ENCODE data around the gene SESN1. TPM values are rescaled to one million over a fixed set of nuclear protein-coding genes. Genes with fewer than 3 reads are reported as not detected.

SESN1 gene
- total RNA-seq, 2 experiments from 2014 or later, result 10.8 to 13.8 TPM

DNA sequence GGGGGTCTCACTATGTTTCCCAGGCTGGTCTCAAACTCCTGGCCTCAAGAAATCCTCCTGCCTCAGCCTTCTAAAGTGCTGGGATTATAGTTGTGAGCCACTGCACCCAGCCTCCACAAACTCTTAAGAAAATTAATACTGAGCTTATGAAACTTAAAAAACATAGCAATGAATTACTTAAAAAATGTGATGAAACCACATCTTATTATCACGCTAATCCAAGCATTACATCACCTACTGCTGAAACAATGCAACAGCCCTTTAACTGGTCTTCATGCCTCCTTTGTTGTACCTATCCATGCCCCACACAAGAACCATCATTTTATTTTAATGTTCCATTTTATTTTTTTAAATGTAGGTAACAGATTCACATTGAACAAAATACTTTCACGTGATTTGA, 24.9 kb downstream of the SESN1 start:
- BruUV-seq (replicated peaks), result no TSS peak
- no peak overlapping the region for H3K4me3 ChIP-seq (ENCODE audit: low read depth, low read length, poor library complexity, severe bottlenecking)
- no peak overlapping the region for H3K4me2 ChIP-seq (ENCODE audit: low read length)
- TF ChIP-seq, protein P1, sequence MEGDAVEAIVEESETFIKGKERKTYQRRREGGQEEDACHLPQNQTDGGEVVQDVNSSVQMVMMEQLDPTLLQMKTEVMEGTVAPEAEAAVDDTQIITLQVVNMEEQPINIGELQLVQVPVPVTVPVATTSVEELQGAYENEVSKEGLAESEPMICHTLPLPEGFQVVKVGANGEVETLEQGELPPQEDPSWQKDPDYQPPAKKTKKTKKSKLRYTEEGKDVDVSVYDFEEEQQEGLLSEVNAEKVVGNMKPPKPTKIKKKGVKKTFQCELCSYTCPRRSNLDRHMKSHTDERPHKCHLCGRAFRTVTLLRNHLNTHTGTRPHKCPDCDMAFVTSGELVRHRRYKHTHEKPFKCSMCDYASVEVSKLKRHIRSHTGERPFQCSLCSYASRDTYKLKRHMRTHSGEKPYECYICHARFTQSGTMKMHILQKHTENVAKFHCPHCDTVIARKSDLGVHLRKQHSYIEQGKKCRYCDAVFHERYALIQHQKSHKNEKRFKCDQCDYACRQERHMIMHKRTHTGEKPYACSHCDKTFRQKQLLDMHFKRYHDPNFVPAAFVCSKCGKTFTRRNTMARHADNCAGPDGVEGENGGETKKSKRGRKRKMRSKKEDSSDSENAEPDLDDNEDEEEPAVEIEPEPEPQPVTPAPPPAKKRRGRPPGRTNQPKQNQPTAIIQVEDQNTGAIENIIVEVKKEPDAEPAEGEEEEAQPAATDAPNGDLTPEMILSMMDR (conservative IDR thresholded peaks at IDR 0.05; ENCODE audit: low read length), result no peak
- H3K36me3 ChIP-seq (ENCODE audit: insufficient read depth, low read length), result no peaks in the 10 kb centered on the region
- H2AFZ ChIP-seq (ENCODE audit: low read length), result no peak overlapping the region
- DNase-seq (ENCODE audit: low spot score), result no peak
- no peaks in the 10 kb centered on the region for H4K20me1 ChIP-seq (ENCODE audit: insufficient read depth, low read length)
- no peaks in the 10 kb centered on the region for H3K9me3 ChIP-seq (ENCODE audit: low read length)
- POLR2A ChIA-PET, result interaction anchor here (0.6 to 3.5 kb wide), 8 partner anchors 11 to 528 kb away, joined by 3 to 11 read pairs (median 4); no protein-coding TSS in a partner anchor
- intact Hi-C loops (cut with micrococcal nuclease; ENCODE audit: unreplicated experiment), result loop anchor here (5.0 kb wide), 1 partner anchor 512 kb away; no protein-coding TSS in a partner anchor
- peaks cover 27% of the 10 kb centered on the region for H3K4me1 ChIP-seq (ENCODE audit: insufficient read depth, low read length, poor library complexity, severe bottlenecking)
- no peak overlapping the region for H3K27ac ChIP-seq (ENCODE audit: low read depth, low read length, poor library complexity, severe bottlenecking)
- peaks cover 14% of the 10 kb centered on the region; the same call in 1 of the 2 replicates for H3K79me2 ChIP-seq (ENCODE audit: insufficient read depth, low read depth, low read length)
- CTCF ChIA-PET (ENCODE audit: unreplicated experiment), result no interaction called here
- no peaks in the 10 kb centered on the region for H3K9me2 ChIP-seq (ENCODE audit: insufficient read depth, low read length)

DNA sequence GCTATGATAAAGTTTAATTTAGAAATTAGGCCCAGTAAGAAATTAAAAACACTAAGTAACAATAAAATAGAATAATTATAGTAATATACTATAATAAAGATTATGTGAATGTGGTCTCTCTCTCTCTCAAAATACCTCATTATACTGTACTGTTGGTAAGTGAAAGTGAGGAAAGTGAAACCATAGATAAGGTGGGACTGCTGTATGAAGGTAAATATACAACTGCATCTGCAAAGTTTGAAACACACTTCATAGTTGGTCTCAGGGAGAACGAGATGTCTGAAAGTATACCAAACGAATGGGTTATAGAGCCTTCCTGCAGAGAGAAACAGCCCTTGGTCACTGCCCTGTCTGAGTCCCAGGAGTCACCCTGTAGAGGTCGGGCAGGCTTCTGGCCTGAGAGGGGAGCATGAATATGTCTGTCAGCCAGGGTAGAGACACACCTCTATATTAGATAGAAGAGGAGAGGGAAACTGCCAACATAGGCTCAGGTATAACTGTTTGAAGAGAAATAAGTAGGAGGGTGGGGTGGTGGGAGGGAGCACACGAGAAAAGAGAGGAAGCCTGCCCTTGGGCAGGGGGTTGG, 31.8 kb downstream of the SESN1 start:
- DNase-seq (ENCODE audit: low spot score), result no peak
- no peaks in the 10 kb centered on the region for H4K20me1 ChIP-seq (ENCODE audit: insufficient read depth, low read length)
- ChIA-PET POLR2A (interaction anchor here (0.7 to 1.3 kb wide), 3 partner anchors 16 to 165 kb away, joined by 3 to 5 read pairs (median 4); no protein-coding TSS in a partner anchor), CTCF (ENCODE audit: unreplicated experiment) (interaction anchor here (0.6 kb wide), 1 partner anchor 10 kb away, joined by 3 read pairs; no protein-coding TSS in a partner anchor)
- intact Hi-C loops (cut with micrococcal nuclease; ENCODE audit: unreplicated experiment), result no loop called here
- peaks cover 30% of the 10 kb centered on the region for H3K4me1 ChIP-seq (ENCODE audit: insufficient read depth, low read length, poor library complexity, severe bottlenecking)
- peaks cover 4% of the 10 kb centered on the region; the same call in 1 of the 2 replicates for H3K79me2 ChIP-seq (ENCODE audit: insufficient read depth, low read depth, low read length)
- TF ChIP-seq, protein P1 (conservative IDR thresholded peaks at IDR 0.05; ENCODE audit: low read length), result no peak
- no peak for TF ChIP-seq EZH2phosphoT487 (IDR thresholded peaks at IDR 0.05; ENCODE audit: borderline replicate concordance, low read depth, low read length)
- H3K9me2 ChIP-seq (ENCODE audit: insufficient read depth, low read length), result no peaks in the 10 kb centered on the region
- H3K4me3 ChIP-seq (ENCODE audit: low read depth, low read length, poor library complexity, severe bottlenecking), result no peak overlapping the region
- H3K36me3 ChIP-seq (ENCODE audit: insufficient read depth, low read length), result no peaks in the 10 kb centered on the region
- H3K27ac ChIP-seq (ENCODE audit: low read depth, low read length, poor library complexity, severe bottlenecking), result no peak overlapping the region
- H2AFZ ChIP-seq (ENCODE audit: low read length), result no peak overlapping the region
- BruUV-seq (replicated peaks), result no TSS peak
- H3K9me3 ChIP-seq (ENCODE audit: low read length), result 0 out of 2 replicates have a peak, but pooled peaks cover 3% of the 10 kb centered on the region
- H3K4me2 ChIP-seq (ENCODE audit: low read length), result no peak overlapping the region

DNA sequence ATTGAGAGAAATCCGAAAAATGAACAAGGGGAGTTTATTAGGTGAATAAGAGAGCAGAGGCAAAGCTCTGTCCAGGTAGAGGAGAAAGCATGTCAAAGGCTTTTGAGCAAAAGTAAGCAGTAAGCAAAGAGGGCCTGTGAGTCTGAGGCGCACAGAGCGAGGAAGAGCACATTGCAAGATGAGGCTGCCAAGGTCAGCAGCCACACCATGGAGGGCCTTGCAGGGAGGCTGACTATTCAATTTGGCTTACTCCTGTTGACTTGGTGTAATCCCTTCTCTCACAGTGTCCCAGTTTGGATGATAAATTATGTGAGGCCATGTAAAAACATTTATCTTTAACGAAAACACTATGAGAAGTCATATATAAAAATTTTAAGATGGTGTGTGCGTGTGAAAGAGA, 32.4 kb downstream of the SESN1 start:
- no peak overlapping the region for H3K4me3 ChIP-seq (ENCODE audit: low read depth, low read length, poor library complexity, severe bottlenecking)
- TF ChIP-seq EZH2phosphoT487 (IDR thresholded peaks at IDR 0.05; ENCODE audit: borderline replicate concordance, low read depth, low read length), result no peak
- TF ChIP-seq, protein P1 (conservative IDR thresholded peaks at IDR 0.05; ENCODE audit: low read length), result no peak
- H3K9me3 ChIP-seq (ENCODE audit: low read length), result 0 out of 2 replicates have a peak, but pooled peaks cover 3% of the 10 kb centered on the region
- intact Hi-C loops (cut with micrococcal nuclease; ENCODE audit: unreplicated experiment), result no loop called here
- H3K27ac ChIP-seq (ENCODE audit: low read depth, low read length, poor library complexity, severe bottlenecking), result no peak overlapping the region
- no peak overlapping the region for H3K4me2 ChIP-seq (ENCODE audit: low read length)
- ChIA-PET CTCF (ENCODE audit: unreplicated experiment) (no interaction called here), POLR2A (no interaction called here)
- no peak overlapping the region for H2AFZ ChIP-seq (ENCODE audit: low read length)
- DNase-seq (ENCODE audit: low spot score), result no peak
- no peaks in the 10 kb centered on the region for H3K9me2 ChIP-seq (ENCODE audit: insufficient read depth, low read length)
- peaks cover 4% of the 10 kb centered on the region; the same call in 1 of the 2 replicates for H3K79me2 ChIP-seq (ENCODE audit: insufficient read depth, low read depth, low read length)
- H3K36me3 ChIP-seq (ENCODE audit: insufficient read depth, low read length), result no peaks in the 10 kb centered on the region
- no peaks in the 10 kb centered on the region for H4K20me1 ChIP-seq (ENCODE audit: insufficient read depth, low read length)
- no TSS peak for BruUV-seq (replicated peaks)
- H3K4me1 ChIP-seq (ENCODE audit: insufficient read depth, low read length, poor library complexity, severe bottlenecking), result peaks cover 30% of the 10 kb centered on the region

Measured in OCI-LY7 (cell line).